ENCODE measurements around the gene TOM1. TPM values are rescaled to one million over a fixed set of nuclear protein-coding genes. Genes with fewer than 3 reads are reported as not detected.
"Not testable (repeated sequence)": the region's sequence is repeated elsewhere in the genome, so short reads cannot be mapped to it uniquely, and the experiment has no call there.

Gene TOM1
- total RNA-seq, 1 donor from 2014 or later = 48.2 TPM

DNA sequence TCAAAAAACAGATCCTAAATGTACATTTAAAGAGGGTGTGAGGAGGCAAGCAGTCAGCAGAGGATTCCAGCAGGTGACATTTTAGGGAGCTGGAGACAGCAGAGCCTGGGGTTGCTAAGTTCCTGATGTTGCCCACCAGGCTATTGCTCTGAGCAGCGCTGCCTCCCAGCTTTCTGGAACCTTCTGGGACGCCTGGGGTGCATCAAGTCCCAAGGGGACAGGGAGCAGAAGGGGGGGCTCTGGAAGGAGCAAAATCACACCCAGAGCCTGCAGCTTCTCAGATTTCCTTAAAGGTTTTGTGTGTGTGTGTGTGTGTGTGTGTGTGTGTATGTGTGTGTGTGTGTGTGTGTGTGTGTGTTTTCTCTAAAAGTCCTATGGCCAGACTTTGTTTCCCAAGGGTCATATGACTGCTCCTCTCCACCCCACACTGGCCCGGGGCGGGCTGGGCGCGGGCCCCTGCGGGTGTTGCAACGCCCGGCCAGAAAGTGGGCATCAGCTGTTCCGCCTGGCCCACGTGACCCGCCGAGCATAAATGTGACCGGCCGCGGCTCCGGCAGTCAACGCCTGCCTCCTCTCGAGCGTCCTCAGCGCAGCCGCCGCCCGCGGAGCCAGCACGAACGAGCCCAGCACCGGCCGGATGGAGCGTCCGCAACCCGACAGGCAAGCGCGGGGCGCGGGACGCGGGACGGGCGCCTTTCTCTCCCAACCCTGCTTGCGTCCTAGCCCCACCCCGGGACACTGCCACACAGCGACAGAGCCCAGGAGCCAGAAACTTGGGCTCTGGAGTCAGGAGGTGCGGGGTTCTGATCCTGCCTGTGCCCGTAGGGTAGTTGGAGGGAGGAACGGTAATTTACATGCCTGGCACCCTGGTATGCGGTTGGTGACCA, 81.1 kb downstream of the TOM1 start, which contains the start of gene HMOX1:
Gene HMOX1, plus strand, starts transcription at position 560 of the 887 bp plus-strand sequence. Its CDS starts 78 bp downstream, at position 638.
- ATAC-seq = peak; percentile 92
- peak; percentile 95 for DNase-seq (ENCODE audit: low spot score)
- intact Hi-C loops (cut with DNase I) = no loop called here

DNA sequence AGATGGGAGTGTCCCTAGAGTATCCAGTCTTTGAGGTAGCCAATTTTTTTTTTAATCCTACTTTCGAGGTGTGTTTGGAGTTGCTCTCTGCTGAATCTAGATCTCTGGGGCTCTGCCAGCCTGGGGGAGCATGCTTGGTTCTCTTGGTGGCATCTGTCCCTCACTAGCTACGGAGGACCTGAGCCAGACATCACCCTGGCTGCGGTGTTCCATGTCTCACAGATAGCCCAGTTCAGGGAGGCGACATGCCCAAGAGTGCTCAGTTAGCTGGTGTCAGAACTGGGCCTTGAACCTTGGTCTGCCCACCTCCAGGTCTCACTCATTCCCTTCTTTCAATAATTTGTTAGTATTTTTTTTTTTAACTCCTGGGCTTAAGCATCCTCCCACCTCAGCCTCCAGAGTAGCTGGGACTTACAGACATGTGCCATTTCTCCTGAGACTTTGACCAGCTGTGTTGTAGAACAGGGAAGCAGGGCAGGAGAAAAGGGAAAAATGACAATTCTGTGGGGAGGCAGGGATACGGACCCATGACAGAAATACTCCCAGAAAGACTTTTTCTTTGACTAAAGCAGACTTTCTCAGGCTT, 81.8 kb downstream of the TOM1 start:
- DNase-seq (ENCODE audit: low spot score) = no peak
- intact Hi-C loops (cut with DNase I) = no loop called here
- no peak for ATAC-seq

DNA sequence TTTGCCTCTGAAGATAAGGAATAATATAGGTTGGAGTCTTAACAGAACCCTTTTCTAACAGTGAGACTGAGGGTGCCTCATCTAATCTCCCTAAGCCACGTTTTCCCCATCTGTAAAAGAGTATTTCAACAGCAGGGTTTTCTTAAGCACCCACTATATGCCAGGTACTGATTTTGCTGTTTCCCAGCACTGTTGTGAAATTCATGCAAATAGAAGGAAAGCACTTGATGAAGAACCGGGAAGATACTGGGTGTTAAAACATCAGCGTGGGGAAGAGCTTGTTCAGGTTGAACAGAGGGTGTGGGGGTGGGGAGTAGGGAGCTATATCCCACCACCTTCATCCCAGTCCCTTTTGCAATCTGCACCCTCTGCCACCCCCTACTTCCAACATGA, 84.0 kb downstream of the TOM1 start:
- intact Hi-C loops (cut with DNase I) = no loop called here
- no peak for ATAC-seq

DNA sequence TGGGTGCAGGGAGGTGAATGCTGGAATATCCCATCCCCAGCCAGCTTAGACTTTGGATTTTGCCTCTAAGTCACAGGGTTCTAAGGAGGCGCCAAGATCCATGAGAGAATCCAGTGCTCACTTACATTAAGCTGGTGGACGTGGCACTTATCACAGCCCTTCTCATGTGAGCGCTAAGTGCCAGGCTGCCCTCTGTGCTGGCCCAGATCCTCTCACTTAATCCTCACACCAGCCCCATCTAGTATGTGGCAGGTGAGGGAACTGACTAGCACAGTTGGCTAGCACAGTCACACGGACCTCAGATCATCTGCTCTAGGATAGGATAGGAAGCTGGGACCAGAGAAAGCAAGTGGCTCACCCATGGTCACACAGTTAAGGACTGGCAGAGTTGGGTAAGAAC, 84.8 kb downstream of the TOM1 start:
- ATAC-seq = no peak
- intact Hi-C loops (cut with DNase I) = no loop called here
- DNase-seq (ENCODE audit: low spot score) = no peak

More for the DNA sequence above, 84.0 kb downstream of the TOM1 start:
- DNase-seq (ENCODE audit: low spot score) = no peak

DNA sequence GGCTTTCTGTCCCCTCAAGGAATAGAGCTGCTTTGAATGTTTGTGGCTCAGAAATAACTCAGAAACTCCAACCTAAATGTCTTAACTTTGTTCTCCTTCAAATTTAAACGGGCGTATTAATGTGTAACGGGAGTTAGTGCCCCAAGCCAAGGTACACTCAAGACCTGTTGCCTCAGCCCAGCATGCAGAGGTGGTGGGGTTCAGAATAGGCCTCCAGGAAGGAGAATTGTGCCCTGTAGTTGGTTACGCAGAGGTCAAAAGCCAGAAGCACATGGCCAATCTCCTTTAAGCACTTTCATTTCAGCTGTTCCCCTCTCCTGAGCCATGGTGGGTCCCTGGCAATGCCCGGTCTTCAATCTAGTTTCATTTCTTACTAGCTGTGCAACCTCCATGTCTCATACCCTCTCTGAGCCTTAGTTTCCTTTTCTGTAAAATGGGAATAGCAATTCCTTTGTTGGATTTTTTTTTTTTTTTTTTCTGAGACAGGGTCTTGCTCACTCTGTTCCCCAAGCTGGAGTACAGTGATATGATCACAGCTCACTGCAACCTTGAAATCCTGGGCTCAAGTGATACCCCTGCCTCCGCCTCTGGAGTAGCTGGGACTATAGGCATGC, 85.4 kb downstream of the TOM1 start:
- intact Hi-C loops (cut with DNase I) = no loop called here
- DNase-seq (ENCODE audit: low spot score) (no peak), ATAC-seq (no peak)

DNA sequence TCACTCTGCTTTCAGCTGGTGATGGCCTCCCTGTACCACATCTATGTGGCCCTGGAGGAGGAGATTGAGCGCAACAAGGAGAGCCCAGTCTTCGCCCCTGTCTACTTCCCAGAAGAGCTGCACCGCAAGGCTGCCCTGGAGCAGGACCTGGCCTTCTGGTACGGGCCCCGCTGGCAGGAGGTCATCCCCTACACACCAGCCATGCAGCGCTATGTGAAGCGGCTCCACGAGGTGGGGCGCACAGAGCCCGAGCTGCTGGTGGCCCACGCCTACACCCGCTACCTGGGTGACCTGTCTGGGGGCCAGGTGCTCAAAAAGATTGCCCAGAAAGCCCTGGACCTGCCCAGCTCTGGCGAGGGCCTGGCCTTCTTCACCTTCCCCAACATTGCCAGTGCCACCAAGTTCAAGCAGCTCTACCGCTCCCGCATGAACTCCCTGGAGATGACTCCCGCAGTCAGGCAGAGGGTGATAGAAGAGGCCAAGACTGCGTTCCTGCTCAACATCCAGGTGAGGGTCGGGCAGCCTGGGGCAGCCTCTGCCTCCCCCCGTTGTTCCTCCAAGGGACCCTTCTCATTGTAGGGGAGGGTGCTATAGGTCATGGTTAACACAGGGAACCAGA, 87.1 kb downstream of the TOM1 start:
- ATAC-seq (no peak), DNase-seq (ENCODE audit: low spot score) (no peak)
- intact Hi-C loops (cut with DNase I) = no loop called here

DNA sequence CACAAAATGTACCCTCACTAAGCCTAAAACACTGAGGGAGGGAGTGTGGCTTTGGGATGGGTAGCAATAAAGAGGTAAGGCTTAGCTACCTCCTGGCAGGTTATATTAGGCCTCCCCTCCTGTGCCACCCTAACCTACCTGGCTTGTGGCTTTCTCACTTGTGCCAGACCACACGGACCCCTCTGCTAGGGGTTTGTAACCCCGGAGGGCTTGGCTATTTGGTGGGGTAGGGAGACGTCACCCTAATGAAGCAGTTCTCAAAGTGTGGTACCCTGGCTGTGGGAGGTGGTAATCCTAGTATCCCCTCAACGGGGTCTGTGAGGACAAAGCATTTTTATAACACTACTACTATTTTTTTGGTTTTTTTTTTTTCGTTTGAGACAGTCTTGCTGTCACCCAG, 91.2 kb downstream of the TOM1 start:
- intact Hi-C loops (cut with DNase I) = no loop called here
- DNase-seq (ENCODE audit: low spot score) (no peak), ATAC-seq (no peak)

DNA sequence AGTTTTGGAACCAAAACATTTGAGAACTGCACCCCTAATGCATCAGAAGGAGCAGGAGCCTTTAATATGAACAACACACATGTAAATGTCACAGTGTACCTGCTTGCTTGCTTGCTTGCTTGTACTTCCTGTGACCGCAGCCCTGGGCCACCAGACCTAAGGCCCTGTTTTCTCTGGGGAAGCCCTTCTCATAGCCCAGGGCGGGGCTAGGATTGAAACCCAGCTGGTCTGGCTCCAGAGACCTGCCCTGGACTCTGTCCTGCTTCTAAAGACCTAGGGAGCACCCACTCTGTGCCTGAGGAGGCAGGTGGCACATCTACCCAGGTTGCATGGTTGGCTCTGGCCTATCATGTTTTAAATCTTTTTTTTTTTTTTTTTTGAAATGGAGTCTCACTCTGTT, 92.7 kb downstream of the TOM1 start:
- intact Hi-C loops (cut with DNase I) = no loop called here
- ATAC-seq (no peak), DNase-seq (ENCODE audit: low spot score) (no peak)

DNA sequence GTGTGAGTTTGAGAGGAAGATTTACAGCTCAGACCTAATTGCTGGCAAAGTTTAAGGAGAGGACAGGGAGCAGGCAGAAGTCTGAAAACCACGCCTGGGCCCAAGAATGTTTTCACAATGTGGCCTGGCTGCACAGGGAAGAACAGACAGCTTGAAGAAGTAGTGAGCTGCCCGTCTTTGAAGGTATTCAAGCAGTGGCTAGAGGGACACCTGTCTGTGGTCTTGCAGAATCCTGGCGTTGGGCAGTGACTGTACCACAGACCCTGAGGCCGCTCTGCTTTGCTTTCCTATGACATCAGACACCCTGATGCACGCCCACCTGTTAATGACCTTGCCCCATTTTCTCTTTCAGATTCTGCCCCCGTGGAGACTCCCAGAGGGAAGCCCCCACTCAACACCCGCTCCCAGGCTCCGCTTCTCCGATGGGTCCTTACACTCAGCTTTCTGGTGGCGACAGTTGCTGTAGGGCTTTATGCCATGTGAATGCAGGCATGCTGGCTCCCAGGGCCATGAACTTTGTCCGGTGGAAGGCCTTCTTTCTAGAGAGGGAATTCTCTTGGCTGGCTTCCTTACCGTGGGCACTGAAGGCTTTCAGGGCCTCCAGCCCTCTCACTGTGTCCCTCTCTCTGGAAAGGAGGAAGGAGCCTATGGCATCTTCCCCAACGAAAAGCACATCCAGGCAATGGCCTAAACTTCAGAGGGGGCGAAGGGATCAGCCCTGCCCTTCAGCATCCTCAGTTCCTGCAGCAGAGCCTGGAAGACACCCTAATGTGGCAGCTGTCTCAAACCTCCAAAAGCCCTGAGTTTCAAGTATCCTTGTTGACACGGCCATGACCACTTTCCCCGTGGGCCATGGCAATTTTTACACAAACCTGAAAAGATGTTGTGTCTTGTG, 93.7 kb downstream of the TOM1 start:
- ATAC-seq (peak; percentile 5), DNase-seq (ENCODE audit: low spot score) (no peak)
- intact Hi-C loops (cut with DNase I) = no loop called here

DNA sequence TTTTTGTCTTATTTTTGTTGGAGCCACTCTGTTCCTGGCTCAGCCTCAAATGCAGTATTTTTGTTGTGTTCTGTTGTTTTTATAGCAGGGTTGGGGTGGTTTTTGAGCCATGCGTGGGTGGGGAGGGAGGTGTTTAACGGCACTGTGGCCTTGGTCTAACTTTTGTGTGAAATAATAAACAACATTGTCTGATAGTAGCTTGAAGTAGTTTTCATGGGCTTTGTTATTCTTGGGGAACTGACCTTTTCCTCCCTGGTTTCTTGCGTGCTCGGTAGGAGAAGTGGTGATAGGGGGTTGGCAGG, 94.3 kb downstream of the TOM1 start:
- DNase-seq (ENCODE audit: low spot score) (no peak), ATAC-seq (peak; percentile 77)
- intact Hi-C loops (cut with DNase I) = no loop called here

DNA sequence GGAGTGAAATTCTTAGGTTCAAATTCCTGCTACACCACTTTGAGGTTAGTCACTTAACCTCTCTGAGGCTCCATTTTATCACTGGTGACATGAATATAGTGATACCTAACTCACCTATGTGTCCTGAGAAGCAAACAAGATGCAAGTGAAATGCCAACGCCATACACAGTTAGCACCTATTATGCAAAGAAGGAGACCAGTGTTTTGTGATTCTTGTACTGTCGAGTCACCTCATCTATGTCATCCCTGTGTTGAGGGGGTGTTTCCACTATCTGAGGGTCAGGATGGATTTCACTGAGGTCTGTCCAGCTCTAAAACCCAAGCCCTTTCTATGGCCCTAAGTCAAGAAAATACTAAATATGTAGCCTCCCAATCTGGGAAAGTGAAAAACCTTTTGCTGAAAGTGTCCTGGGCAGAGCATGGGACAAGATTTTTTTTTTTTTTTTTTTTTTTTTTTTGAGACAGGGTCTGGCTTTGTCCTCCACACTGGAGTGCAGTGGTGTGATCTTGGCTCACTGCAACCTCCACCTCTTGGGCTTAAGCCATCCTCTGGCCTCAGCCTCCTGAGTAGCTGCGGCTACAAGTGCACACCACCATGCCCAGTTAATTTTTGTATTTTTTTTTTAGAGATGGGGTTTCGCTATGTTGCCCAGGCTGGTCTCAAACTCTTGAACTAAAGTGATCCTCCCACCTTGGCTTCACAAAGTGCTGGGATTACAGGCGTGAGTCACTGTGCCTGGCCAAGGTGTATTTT, 95.3 kb downstream of the TOM1 start:
- ATAC-seq (no peak), DNase-seq (ENCODE audit: low spot score) (no peak)
- intact Hi-C loops (cut with DNase I) = no loop called here

DNA sequence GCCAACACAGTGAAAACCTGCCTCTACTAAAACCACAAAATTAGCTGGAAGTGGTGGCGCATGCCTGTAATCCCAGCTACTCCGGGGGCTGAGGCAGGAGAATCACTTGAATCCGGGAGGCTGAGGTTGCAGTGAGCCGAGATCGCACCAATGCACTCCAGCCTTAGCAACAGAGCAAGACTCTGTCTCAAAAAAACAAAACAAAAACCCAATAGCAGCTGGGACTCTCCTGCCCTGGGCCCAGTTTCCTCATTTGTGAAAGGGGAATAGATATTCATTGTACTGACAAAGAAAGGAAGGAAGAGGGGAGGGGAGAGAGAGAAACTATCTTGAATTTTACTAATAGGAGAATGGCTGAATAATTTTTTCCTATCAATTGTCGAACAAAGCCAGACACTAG, 96.9 kb downstream of the TOM1 start:
- ATAC-seq; intact Hi-C loops (cut with DNase I); DNase-seq (ENCODE audit: low spot score): not testable (repeated sequence)

DNA sequence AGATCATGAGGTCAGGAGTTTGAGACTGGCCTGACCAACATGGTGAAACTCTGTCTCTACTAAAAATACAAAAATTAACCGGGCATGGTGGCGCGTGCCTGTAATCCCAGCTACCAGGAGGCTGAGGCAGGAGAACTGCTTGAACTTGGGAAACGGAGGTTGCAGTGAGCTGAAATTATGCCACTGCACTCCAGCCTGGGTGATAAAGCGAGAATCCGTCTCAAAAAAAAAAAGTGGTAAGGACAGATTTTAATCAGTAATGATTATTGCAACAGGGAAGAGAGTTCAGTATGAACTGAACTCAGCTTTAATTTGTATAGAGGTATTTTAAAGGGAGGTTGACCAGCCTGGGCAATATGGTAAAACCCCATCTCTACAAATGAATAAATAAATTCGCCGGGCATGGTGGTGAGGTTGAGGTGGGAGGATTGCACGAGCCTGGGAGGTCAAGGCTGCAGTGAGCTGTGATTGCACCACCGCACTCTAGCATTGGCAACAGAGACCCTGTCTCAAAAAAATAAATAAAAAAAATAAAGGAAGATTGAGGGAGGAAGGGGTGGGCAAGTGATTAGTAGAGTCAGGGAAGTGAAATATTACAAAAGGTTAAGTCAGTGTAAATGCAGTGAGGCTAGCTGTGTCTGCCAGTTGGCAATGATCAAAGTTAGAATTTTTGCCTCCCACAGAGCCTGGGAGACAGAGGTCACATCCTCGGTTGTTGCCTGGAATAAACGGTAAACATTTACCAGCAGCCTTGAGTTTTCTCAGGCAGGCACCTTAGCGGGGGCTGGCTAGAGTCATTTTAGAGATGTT, 97.6 kb downstream of the TOM1 start:
- DNase-seq (ENCODE audit: low spot score) (no peak), ATAC-seq (no peak)
- intact Hi-C loops (cut with DNase I) = no loop called here

Small RNA genes lying within 50 kb of the gene (microRNA-seq; reads per million reads assigned to microRNA genes)
- gene MIR3909 (16.3 reads per million, percentile 30 among the genes with 10 or more reads in this experiment), gene MIR6069 (not detected)

Other genes starting within 250 kb of the TOM1 start
- gene ISX, start 233.7 kb upstream of the TOM1 start, total RNA-seq = not detected
- gene HMGXB4, start 42.4 kb upstream of the TOM1 start, total RNA-seq = 22.8 TPM
- 78.5 TPM for gene HMOX1, start 81.2 kb downstream of the TOM1 start, total RNA-seq
- 23.0 TPM for gene MCM5, start 100.2 kb downstream of the TOM1 start, total RNA-seq
- 0.45 TPM for gene RASD2, start 240.9 kb downstream of the TOM1 start, total RNA-seq

All from sciatic nerve (tissue), 2 donors.